Retinal pigment epithelial cell (primary cell): ENCODE data around the gene SENP2.

Source experiments
- DNase-seq: peaks from one replicate; pipeline ENCODE4 v3.0.0-alpha.2; 2010; ENCODE audit warnings: low read depth
- H3K4me3 ChIP-seq: 2 replicates; pipeline ENCODE4 v1.5.1; 2011; ENCODE audit warnings: mild to moderate bottlenecking, low read length, control low read depth, moderate library complexity
- TF ChIP-seq, protein P1 (sequence below): conservative IDR thresholded peaks from 2 replicates; pipeline ENCODE4 v1.5.1; 2011; ENCODE audit warnings: low read depth, low read length, control low read depth, inconsistent platforms

The SENP2 gene

DNA sequence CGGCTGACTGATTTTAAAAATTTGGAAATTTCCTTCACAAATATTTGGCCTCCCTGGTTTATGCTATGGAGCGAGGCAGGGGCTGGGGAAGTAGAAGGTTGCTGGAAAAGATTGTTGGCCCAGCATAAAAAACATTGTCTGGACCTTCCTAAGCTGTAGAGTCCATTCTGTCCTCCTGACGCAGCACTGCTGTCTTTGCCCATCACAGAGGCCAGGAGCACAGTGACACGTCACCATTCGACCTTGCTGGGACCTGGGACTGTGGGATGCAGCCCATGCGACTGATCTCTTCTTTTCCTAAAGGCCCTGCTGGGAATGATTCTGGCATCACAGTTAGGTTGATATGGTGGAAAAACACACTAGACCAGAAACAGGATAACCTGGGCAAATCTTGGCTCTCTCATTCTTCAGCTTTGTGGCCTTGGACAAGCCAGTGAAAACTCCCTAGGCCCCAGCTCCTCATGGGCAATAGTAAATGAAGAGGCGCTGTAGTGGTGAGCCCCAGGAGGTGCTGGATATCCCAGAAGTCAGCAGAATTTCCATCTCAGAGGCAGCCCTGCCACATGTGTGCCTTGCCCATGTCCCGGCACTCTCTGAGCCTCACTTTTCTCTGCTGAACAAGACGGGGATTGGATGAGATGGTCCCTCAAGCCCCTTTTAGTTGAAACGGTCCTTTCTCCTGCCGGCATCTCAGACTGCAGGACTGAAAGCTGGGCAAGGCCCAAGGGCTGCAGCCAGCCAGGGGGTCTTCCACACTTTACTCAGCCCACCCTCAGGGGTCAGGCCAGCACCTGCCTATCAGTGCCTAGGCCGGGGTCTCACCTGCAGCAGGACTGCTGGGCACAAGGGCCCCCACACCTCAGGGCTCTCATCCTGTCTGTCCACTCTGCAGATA lies 69.6 kb downstream of the SENP2 start:
- no peak overlapping the region for H3K4me3 ChIP-seq
- DNase-seq = no peak
- TF ChIP-seq, protein P1, sequence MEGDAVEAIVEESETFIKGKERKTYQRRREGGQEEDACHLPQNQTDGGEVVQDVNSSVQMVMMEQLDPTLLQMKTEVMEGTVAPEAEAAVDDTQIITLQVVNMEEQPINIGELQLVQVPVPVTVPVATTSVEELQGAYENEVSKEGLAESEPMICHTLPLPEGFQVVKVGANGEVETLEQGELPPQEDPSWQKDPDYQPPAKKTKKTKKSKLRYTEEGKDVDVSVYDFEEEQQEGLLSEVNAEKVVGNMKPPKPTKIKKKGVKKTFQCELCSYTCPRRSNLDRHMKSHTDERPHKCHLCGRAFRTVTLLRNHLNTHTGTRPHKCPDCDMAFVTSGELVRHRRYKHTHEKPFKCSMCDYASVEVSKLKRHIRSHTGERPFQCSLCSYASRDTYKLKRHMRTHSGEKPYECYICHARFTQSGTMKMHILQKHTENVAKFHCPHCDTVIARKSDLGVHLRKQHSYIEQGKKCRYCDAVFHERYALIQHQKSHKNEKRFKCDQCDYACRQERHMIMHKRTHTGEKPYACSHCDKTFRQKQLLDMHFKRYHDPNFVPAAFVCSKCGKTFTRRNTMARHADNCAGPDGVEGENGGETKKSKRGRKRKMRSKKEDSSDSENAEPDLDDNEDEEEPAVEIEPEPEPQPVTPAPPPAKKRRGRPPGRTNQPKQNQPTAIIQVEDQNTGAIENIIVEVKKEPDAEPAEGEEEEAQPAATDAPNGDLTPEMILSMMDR = no peak

DNA sequence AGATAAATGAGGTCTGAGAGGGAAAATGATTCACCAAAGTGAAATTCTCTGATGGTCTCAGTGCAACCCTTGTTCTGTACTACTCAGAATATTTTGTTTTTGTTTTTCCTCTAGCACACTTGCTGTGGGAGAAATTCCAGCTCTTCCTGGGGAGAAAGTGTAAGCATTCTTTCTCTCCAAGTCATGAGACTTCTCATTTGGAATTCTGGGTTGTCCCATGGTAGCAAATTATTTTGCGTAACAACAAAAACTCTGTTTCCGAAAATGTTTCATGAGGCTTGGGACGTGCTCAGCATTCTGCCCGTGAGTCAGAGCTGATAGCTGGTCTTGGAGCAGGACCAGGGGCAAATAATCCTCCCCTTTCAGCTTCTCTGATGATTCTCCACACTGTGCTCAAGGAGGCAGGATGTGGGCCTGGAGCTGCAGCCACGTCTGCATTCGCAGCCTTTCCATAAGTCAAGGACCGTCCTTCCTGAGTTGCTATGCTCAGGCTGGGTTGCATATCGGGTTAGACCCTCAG lies 70.3 kb downstream of the SENP2 start:
- peak; percentile 86 for DNase-seq

DNA sequence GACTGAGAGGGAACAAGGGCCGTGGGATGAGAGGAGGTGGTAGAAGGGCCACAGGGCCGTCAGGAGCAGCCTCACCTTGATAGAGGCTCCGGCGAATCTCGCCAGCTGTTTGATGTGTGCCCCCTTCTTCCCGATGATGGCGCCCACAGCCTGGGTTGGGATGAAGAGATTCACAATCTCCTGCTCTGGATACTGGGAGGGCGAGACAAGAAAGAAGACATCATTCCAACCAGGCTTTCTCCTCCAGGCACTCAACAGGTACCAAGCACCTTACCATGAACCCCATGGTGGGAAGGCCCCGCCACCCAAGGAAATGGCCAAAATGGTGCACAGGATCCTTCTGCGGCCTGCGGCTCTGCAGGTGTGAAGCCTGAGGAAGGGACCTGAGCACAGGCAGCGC lies 71.1 kb downstream of the SENP2 start:
- DNase-seq = no peak
- TF ChIP-seq, protein P1 = no peak
- H3K4me3 ChIP-seq = no peak overlapping the region

More for the DNA sequence above, 70.3 kb downstream of the SENP2 start:
- H3K4me3 ChIP-seq = no peak overlapping the region
- TF ChIP-seq, protein P1 = no peak

DNA sequence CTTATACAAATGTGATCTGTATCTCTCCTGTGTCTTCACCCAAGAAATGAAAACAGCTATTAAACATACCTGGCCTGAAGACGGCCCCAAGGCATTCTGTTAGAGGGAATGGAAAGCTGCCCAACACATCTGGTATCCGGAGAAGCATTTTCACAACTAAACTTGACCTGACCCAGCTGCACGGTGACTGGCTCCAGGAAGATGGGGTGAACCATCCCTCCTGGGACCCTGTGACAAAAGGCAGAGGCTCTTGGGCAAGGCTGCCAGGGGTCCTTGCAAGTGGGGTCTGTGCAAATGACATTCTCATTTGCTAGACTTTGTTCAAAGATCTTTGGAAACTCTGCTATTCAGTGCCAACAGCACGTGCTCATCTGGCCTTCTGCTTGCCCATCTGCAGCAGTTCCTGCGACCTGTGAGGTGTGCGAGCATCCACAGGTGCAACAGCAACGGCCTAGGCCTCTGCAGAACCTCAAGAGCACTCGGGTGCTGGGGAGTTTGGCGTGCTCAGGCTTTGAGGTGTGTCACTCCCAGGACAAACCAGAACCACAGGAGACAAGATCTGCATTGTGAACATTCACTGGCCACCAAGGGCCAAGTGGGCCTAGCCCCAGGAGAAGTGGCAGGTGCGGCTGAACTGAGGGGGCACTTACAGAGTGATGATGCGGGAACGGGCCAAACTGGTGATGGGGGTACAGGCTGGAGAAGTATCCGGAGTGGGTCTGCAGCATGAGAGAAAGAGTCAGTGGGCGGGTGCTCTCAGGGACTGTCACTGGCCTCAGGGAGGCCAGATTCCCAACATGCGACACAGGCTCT lies 71.8 kb downstream of the SENP2 start:
- no peak overlapping the region for H3K4me3 ChIP-seq
- TF ChIP-seq, protein P1 = no peak
- no peak for DNase-seq

DNA sequence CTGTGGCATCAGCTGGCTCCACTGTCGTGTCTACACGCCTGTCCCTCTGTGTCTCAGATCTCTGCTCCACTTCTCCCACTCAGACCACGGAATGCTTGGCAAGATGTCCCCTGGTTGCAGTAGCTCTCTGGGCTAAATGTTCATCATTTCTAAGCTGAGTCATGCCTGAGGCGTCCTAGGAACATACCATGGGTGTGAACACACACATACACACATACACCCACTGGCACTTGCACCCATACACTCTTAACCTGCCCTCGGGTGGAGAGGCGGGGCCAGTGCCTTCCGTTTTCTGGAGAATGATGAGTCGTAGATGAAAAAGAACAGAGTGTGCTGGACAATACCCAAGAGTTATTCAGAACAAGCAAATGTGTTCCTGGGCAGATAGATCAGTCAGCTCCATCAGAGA lies 72.4 kb downstream of the SENP2 start:
- DNase-seq = peak; percentile 59
- TF ChIP-seq, protein P1 = no peak
- no peak overlapping the region for H3K4me3 ChIP-seq

DNA sequence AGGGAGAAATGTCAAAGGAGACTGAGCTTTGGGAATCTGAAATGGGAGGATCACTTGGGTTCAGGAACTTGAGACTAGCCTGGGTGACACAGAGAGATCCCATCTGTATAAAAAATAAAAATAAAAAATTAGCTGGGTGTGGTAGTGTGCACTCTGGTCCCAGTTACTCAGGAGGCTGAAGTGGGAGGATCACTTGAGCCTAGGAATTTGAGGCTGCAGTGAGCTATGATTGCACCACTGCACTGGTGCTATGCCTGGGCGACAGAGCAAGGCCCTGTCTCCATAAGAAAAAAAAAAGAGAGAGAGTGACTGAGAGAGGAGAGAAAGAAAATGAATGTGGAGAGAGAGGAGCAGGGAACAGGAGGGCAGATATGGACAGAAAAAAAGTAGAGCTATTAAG lies 72.8 kb downstream of the SENP2 start:
- TF ChIP-seq, protein P1 = no peak
- no peak for DNase-seq
- H3K4me3 ChIP-seq = no peak overlapping the region
